ENCODE measurements around the gene ZRANB3.
"Not testable (repeated sequence)": the region's sequence is repeated elsewhere in the genome, so short reads cannot be mapped to it uniquely, and the experiment has no call there.

Gene ZRANB3

DNA sequence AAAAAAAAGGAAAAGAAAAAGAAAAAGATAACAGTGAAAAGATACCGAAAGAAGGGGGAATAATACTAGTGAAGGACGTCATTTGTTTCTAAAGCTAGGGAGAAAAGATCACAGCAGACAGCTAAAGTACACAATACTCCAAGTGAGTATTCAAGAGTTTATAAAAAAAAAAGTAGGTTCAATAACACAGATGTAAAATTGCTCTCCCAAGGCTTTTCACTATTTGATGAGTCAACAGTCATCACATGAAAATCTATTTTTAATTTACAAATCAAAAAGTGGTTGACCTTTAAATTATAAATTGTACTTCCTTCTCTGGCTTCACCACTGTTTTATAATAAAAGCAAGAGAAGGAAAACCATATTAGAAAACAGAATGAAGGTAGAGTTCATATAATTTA lies 144.0 kb downstream of the ZRANB3 start:
- in situ Hi-C loops (cut with HindIII; ENCODE audit: low pct_ligation_motif_present, low pct_unique_long_range_greater_than_20kb, low sequenced_read_pairs), result no loop called here

DNA sequence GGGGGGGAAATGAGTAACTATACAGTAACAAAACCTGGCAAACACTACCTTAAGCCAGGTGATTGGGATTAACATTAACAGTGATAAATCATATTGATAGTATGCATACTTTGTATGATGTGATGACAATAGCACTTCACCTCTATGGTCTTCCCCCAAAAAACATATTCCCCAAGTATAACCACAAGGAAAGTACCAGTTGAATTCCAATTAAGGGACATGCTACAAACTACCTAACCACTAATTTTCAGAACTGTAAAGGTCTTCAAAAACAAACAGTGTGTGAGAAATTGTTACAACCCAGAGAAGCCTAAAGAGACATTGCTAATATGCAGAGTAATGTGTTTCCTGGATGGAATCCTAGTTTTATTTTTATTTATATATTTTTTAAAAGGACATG lies 152.4 kb downstream of the ZRANB3 start:
- no peak for DNase-seq
- in situ Hi-C loops (cut with HindIII; ENCODE audit: low pct_ligation_motif_present, low pct_unique_long_range_greater_than_20kb, low sequenced_read_pairs), result no loop called here

More for the DNA sequence above, 144.0 kb downstream of the ZRANB3 start:
- no peak for DNase-seq

DNA sequence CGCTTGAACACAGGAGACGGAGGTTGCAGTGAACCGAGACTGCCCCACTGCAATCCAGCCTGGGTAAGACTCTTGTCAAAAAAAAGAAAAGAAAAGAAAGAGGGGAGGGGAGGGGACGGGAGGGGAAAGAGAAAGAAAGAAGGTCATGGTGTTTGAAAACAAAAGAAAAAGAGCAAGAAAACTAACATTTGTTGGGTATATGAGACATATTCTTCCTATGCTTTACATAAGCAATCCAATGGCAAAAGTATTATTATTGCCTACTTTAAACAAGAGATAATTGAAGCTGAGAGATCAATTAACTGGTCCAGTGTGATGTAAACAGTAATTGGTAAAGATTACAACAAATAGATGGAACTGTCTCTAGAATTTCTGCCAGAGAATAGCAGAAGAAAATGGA lies 157.3 kb downstream of the ZRANB3 start:
- in situ Hi-C loops (cut with HindIII; ENCODE audit: low pct_ligation_motif_present, low pct_unique_long_range_greater_than_20kb, low sequenced_read_pairs), result no loop called here
- no peak for DNase-seq

DNA sequence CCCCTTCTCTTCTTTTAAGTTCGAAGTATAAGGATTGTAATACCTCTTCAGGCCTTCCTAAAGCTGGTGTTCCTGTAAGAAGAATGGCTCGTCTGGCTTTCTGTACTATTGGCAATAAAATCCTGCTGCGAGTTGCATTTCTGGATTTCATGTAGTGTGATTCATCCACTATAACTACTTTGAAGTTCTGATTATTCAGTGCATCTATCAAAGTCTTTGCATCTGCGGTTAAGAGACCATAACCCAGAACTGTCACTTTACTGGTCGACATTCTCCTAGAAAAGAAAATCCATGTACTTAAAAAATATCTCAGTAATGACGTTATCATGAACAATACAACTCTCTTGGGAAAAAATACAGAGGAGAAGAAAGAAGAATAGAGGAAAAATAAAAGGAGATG lies 181.1 kb downstream of the ZRANB3 start:
- in situ Hi-C loops (cut with HindIII; ENCODE audit: low pct_ligation_motif_present, low pct_unique_long_range_greater_than_20kb, low sequenced_read_pairs), result no loop called here
- DNase-seq, result no peak

DNA sequence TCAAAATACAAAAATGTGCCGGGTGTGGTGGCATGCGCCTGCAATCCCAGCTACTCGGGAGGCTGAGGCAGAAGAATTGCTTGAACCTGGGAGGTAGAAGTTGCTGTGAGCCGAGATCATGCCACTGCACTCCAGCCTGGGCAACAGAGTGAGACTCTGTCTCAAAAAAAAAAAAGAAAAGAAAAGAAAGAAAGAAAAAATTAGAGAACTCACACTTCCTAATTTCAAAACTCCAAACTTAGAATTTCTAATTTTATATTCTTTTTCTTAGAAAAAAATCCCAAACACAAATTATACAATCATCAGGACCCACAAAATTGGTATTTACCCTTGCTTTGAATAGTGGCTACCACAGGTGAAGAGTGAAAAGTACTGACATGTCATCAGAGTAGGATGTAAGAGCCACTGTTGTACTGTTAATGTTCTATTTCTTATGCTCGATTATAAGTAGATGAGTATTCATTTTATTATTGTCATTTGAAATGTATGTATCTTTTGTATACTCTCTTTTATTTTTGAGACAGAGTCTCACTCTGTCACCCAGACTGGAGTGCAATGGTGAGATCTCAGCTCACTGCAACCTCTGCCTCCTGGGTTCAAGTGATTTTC lies 182.8 kb downstream of the ZRANB3 start:
- in situ Hi-C loops (cut with HindIII; ENCODE audit: low pct_ligation_motif_present, low pct_unique_long_range_greater_than_20kb, low sequenced_read_pairs); DNase-seq: not testable (repeated sequence)

DNA sequence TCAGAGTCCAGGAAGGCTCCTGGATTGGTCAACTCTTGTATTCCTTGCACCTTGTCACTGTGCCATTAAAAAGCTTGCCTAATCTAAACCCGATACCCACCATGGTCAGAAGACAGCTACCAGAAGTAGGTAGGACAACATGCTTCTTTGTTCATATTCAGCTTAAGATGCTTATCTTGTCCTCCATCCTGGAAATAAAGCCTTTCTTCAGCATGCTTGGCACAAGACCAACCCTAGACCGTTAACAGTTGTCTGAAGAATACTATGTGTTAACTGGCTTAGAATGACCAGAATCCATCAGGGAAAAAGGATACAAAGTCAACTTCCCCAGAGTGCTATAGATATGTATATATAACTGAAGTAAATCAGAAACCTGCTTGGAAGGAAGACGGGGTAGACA lies 193.9 kb downstream of the ZRANB3 start:
- no peak for DNase-seq
- in situ Hi-C loops (cut with HindIII; ENCODE audit: low pct_ligation_motif_present, low pct_unique_long_range_greater_than_20kb, low sequenced_read_pairs), result no loop called here

DNA sequence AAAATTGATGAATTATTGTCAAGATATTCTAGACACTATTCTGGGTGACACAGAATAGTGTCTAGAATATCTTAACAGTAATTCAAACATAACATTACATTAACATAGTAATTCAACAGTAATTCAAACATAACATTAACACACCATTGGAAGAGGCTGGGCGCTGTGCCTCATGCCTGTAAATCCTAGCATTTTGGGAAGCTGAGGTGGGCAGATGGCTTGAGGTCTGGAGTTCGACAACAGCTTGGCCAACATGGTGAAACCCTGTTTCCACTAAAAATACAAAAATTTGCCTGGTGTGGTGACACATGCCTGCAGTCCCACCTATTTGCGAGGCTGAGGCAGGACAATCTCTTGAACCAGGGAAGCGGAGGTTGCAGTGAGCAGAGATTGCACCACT lies 195.8 kb downstream of the ZRANB3 start:
- in situ Hi-C loops (cut with HindIII; ENCODE audit: low pct_ligation_motif_present, low pct_unique_long_range_greater_than_20kb, low sequenced_read_pairs), result no loop called here
- DNase-seq, result no peak

DNA sequence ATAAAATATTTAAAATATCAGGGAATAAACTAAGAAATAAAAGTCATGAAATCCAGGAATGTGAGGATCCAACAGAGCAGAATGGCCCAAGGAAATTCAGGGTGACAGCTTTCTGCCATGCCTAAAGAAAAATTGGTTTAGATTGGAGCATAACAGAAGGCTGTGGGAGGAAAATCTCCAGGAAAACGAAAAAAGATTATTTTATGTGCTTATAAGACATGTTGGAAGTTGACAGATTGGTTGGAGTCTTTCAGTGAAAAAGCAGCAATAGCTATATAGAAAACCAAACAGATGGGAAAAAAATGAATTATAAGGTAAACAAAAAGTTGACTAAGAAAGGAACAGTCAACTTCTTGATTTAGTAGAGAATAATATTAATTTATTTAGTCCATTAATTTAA lies 203.9 kb downstream of the ZRANB3 start:
- in situ Hi-C loops (cut with HindIII; ENCODE audit: low pct_ligation_motif_present, low pct_unique_long_range_greater_than_20kb, low sequenced_read_pairs), result no loop called here

DNA sequence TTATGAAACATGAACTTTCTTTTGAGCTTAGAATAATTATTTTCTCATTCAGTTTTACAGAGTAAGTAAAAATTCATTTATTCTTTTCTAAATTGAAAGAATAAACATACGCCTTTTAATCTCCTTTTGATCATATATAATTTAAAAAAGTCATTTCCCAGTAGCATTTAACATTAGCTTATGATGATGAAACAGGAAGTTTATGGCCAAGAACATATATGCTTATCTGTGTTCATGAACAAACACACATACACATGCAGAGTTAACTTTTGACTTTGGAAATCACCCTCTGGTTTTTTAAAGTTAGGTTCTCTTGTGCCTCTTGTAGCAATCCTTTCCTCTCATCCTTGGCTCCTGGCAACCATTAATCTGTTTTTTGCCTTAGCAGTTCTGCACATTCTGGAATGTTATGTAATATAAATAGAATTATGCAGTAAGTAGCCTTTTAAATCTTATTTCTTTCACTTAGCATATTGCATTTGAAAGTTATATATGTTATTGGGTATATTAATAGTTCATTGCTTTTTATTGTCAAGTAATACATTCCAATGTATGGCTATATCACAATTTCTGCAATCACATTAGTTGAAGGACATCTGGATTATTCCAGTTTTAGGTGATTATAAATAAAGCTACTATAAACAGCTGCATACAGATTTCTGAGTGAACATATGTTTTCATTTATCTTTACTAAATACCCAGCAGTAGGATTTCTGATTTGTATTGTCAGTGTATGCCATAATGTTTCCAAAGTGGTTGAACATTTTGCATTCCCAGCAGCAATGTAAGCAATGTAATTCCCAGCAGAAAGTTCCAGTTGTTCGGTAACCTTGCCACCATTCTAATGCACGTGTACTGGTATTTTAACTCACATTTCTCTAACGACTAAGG lies 210.3 kb downstream of the ZRANB3 start:
- in situ Hi-C loops (cut with HindIII; ENCODE audit: low pct_ligation_motif_present, low pct_unique_long_range_greater_than_20kb, low sequenced_read_pairs), result no loop called here
- no peak for DNase-seq

More for the DNA sequence above, 203.9 kb downstream of the ZRANB3 start:
- no peak for DNase-seq

DNA sequence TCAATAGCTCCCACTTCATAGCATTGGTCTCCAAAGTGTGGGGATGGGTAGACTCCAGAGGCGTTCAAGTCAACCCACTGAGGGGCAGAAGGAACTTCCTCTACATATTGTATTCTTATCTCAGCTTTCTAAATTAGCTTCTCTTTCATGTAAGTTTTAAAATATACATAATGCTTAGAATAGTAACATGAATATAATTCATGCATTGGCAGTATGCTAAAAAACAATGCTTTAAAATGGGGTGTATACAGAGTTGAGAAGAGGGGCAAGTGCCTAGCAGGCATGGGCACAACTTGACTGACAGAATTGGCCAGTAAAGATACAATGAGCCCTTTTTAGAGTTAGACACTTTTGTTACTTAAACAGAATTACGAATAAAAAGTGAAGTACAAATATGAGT lies 212.2 kb downstream of the ZRANB3 start:
- in situ Hi-C loops (cut with HindIII; ENCODE audit: low pct_ligation_motif_present, low pct_unique_long_range_greater_than_20kb, low sequenced_read_pairs), result no loop called here
- DNase-seq, result no peak

DNA sequence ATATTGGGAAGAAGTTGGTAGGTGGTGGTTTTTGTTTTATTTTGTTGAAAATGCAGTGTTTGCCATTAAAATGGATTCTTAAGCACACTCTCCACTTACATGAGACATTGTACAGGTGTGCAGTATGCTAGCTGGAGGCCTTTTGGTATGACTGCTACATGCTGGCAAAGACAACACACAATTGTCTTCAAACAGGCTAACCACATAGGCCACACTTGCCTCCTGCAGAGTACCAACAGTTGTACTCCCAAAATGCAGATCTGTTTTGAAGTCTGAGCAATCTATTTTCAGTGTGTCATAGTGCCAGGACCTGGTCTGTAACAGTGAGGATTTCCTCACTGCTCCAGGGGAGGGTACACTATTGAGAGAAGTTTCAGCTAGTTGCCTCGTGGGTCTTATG lies 213.6 kb downstream of the ZRANB3 start:
- no peak for DNase-seq
- in situ Hi-C loops (cut with HindIII; ENCODE audit: low pct_ligation_motif_present, low pct_unique_long_range_greater_than_20kb, low sequenced_read_pairs), result no loop called here

DNA sequence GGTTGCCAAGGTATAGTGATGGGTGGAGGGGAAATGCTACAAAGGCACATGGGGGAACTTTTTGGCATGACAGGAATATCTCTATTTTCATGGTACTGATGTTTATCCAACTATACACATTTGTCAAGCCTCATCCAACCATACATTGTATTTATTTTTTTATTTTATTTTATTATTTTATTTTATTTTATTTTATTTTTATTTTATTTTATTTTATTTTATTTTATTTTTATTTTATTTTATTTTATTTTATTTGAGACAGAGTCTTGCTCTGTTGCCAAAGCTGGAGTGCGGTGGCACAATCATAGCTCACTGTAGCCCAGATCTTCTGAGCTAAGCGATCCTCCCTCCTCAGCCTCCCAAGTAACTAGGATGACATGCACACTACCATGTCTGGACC lies 219.1 kb downstream of the ZRANB3 start:
- DNase-seq, result no peak
- in situ Hi-C loops (cut with HindIII; ENCODE audit: low pct_ligation_motif_present, low pct_unique_long_range_greater_than_20kb, low sequenced_read_pairs), result no loop called here

DNA sequence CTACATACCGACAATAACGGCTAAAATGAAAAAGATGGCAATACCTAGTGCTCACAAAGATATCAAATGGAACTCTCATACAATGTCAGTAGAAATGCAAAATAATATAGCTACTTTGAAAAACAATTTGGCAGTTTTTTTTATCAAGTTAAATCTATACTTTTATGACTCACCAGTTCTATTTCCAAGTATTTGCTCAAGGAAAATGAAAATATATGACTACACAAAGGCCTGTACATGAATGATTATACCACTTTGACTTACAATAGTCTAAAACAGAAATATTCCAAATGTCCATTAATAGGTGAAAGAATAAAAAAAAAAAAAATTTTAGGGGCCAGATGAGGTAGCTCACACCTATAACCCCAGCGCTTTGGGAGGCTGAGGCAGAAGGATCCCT lies 219.8 kb downstream of the ZRANB3 start:
- no peak for DNase-seq
- in situ Hi-C loops (cut with HindIII; ENCODE audit: low pct_ligation_motif_present, low pct_unique_long_range_greater_than_20kb, low sequenced_read_pairs), result no loop called here

DNA sequence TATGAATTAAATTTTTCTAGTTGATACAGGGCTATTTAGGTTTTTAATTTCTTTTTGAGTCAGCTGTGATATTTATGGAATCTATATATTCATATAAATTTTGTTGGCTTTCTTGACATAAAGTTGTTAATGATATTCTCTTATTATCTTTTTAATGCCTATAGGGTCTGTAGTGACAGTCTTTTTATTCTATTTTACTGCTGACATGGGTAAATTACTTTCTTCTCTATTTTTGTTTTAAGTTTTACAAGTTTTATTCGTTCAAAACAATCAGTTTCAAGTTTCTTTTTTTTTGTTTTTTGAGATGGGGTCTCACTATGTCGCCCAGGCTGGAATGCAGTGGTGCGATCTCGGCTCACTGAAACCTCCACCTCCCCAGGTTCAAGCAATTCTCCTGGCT lies 226.3 kb downstream of the ZRANB3 start:
- DNase-seq, result no peak
- in situ Hi-C loops (cut with HindIII; ENCODE audit: low pct_ligation_motif_present, low pct_unique_long_range_greater_than_20kb, low sequenced_read_pairs), result no loop called here

DNA sequence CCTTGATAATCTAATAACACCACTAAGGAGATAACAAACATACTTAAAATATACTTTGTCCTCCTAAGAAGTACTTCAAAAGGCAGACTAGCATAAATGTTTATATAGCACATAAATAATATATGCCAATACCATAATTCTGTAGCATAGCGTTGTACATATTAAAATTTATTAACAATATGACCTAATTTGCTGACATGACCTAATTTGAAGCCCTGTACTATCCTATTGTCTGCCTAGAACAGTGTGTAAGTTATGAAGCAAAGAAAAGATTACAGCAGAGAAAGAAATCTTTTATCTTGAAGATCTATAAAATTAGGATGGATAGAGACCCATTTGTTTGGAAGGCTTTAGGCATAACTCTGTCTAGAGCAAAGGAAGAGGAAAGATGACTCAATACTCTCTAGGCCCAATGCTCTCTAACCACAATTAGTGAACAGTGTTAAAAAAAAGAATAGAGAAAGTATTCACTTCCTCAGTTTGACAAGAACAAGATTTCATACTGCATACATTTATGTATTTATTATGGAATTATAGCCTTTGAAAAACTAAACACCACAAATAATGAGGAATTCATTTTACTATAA lies 231.3 kb downstream of the ZRANB3 start:
- in situ Hi-C loops (cut with HindIII; ENCODE audit: low pct_ligation_motif_present, low pct_unique_long_range_greater_than_20kb, low sequenced_read_pairs), result no loop called here

DNA sequence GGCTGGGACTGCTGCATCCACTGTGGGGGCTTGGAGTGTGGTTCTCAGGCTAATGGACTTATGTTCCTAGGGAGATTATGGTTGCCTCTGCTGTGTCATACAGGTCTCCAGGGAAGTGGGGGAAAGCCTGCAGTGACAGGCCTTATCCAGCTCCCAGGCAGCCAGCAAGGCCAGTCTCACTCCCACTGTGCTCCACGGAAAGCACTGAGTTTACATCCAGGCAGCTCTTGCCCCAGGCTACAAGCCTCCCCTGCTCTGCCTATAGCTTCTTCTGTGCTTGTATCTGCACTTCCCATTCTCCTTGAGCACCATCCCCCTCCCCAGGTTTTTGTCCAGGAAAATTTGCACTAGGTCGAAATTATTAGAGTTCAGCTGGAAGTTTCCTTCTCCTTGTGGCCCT lies 231.9 kb downstream of the ZRANB3 start:
- no peak for DNase-seq
- in situ Hi-C loops (cut with HindIII; ENCODE audit: low pct_ligation_motif_present, low pct_unique_long_range_greater_than_20kb, low sequenced_read_pairs), result no loop called here

More for the DNA sequence above, 231.3 kb downstream of the ZRANB3 start:
- no peak for DNase-seq

DNA sequence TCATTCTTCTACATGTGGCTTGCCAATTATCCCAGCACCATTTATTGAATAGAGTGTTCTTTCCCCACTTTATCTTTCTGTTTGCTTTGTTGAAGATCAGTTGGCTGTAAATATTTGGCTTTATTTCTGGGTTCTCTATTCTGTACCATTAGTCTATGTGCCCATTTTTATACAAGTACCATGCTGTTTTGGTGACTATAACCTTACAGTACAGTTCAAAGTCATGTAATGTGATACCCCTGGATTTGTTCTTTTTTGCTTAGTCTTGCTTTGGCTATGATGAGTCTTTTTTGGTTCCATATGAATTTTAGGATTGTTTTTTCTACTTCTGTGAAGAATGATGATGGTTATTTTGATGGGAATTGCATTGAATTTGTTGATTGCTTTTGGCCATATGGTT lies 243.9 kb downstream of the ZRANB3 start:
- in situ Hi-C loops (cut with HindIII; ENCODE audit: low pct_ligation_motif_present, low pct_unique_long_range_greater_than_20kb, low sequenced_read_pairs); DNase-seq: not testable (repeated sequence)

DNA sequence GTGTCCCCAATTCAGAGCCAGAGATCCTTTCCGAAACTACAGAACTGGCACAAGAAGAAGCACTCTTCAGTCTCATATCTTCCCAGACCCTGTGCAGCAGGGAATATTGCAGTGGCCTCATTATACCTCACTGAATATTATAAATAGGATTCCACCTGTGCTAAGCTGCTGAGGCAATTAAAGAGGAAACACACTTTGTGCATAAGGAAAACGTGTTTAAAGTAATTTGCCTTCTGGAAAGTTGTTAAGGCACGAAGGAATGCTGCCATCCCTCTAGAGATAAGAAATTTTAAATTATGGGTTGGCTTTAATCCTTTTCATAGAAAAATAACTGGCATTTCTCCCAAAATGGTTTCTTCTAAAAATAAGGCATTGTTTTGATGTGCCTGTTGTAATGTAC lies 245.6 kb downstream of the ZRANB3 start:
- DNase-seq, result no peak
- in situ Hi-C loops (cut with HindIII; ENCODE audit: low pct_ligation_motif_present, low pct_unique_long_range_greater_than_20kb, low sequenced_read_pairs), result no loop called here

DNA sequence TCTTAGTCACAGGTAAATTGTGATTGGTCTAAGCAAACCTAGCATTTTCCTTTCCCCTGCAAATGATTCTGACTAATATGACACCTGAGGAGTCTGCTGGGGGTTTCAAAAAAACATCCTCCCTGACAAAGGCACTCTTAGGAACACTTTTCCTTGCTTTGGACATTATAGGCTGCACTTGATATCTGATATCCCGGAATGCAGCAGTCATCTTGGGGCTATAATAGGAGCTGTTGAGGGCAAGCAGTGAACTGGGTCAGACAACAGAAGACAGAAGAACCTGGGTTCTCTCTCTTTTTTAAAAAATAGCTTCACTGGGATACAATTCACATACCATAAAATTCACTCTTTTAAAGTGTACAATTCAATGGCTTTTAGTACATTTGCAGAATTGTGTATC lies 249.6 kb downstream of the ZRANB3 start:
- in situ Hi-C loops (cut with HindIII; ENCODE audit: low pct_ligation_motif_present, low pct_unique_long_range_greater_than_20kb, low sequenced_read_pairs), result no loop called here
- no peak for DNase-seq

DNA sequence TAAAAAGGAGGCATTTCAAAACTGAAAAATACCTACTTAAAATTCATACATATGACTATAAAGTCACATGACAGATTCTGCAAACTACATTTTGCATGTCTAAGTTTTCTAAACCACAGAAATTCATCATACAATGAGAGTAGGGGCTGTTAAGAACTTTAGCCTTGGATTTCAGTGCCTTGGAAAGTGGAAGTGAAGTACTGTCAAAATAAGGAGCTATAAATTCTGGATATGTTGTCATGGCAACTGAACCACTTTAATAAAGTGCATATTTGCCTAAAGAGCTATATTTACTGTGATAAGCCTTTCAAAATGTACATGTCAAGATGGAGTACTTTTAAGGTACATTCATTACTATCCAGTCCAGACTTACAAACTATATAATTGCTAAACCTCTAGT lies 251.8 kb downstream of the ZRANB3 start:
- in situ Hi-C loops (cut with HindIII; ENCODE audit: low pct_ligation_motif_present, low pct_unique_long_range_greater_than_20kb, low sequenced_read_pairs), result no loop called here
- DNase-seq, result no peak

Measured in ACHN (cell line).